Esophagus squamous epithelium (tissue), 5 donors: Measurements from ENCODE around the gene MID1. TPM values are rescaled to one million over a fixed set of nuclear protein-coding genes. Genes with fewer than 3 reads are reported as not detected.
A peak's percentile ranks its signal among the peaks of the same experiment; 100 is the strongest.

ENCODE experiments used
- DNase-seq: peaks from one replicate; lab custom pipeline; 2025; lab: John Stamatoyannopoulos, UW
- H3K27ac ChIP-seq, 4 donors: fragments of 200-600 bp; sonication (generic); one replicate each; pipeline ENCODE4 v1.5.1; 2016 to 2019; ENCODE audit warnings: mild to moderate bottlenecking in 1 of 4
- H3K27me3 ChIP-seq, 4 donors: fragments of 200-600 bp; sonication (generic); 1 replicate in 3 of 4; 2 replicates in 1 of 4; pipeline versions ENCODE4 v1.5.1 to v1.6.0; 2017 to 2021; ENCODE audit warnings: antibody characterized with exemption in 1 of 4
- H3K36me3 ChIP-seq, 3 donors: fragments of 200-600 bp; sonication (generic); one replicate each; pipeline ENCODE4 v1.5.1; 2016 to 2019
- H3K4me1 ChIP-seq, 3 donors: fragments of 200-600 bp; sonication (generic); one replicate each; pipeline ENCODE4 v1.5.1; 2017 to 2019
- H3K4me3 ChIP-seq, 4 donors: fragments of 200-600 bp; sonication (generic); 1 replicate in 3 of 4; 2 replicates in 1 of 4; pipeline ENCODE4 v1.5.1; 2016 to 2019; ENCODE audit warnings: mild to moderate bottlenecking in 2 of 4, moderate library complexity in 1 of 4
- H3K9me3 ChIP-seq, 3 donors: fragments of 200-600 bp; sonication (generic); one replicate each; pipeline ENCODE4 v1.5.1; 2016 to 2019
- CTCF ChIP-seq, 6 experiments: fragments of 450-650 bp in 4 of 6; fragments of 200-600 bp in 2 of 6; sonication (generic) in 2 of 6; IDR thresholded peaks; one replicate each; pipeline ENCODE4 v1.5.1; 2016 to 2019; ENCODE audit warnings: antibody characterized with exemption in 6 of 6, mild to moderate bottlenecking in 4 of 6, moderate library complexity in 4 of 6
- POLR2A ChIP-seq, 4 donors: fragments of 450-650 bp; IDR thresholded peaks; one replicate each; pipeline ENCODE4 v1.6.1; 2017; ENCODE audit warnings: antibody characterized with exemption in 4 of 4, mild to moderate bottlenecking in 4 of 4, moderate library complexity in 3 of 4
- WGBS, 2 donors: methylation state at CpG; one replicate each; pipeline ENCODE4 v1.1.5; 2018; 5-methylcytosine and 5-hydroxymethylcytosine counted together
- intact Hi-C: fragments of 100-400 bp; cut with DNase I; formaldehyde crosslinking; loops from one replicate; pipeline ENCODE4 v1.15.0; 2022
- total RNA-seq, 4 donors: library from RNA; depleted of rRNA; stranded (reverse); fragments of >200 nt; gene quantifications; one replicate each; pipeline ENCODE4 v1.1.0, GENCODE V29; 2016
- donor health status: DM: yes; HTN: yes; CAD: no.

The MID1 gene
- total RNA-seq, 4 donors from 2014 or later: 9.9 to 18.5 (median 14.7) TPM

GRCh38 chrX:10486373-10486772 is 134.0 kb downstream of the MID1 start:
- no peaks in the 10 kb centered on the region for H3K9me3 ChIP-seq
- 23 to 54% methylated on average over 3 of the region's 3 CpGs for WGBS, 2 donors
- peak overlapping the region in 3 of 4 donors; percentile 19 to 72 (median 68) for H3K27ac ChIP-seq
- peaks cover 0 to 41% (median 13%) of the 10 kb centered on the region in 3 donors for H3K4me1 ChIP-seq
- TF ChIP-seq POLR2A (IDR thresholded peaks at IDR 0.05) (no peak), CTCF (IDR thresholded peaks at IDR 0.05) (no peak)
- DNase-seq: no peak
- intact Hi-C loops: no loop called here
- H3K27me3 ChIP-seq: no peaks in the 10 kb centered on the region
- no peak overlapping the region for H3K4me3 ChIP-seq
- H3K36me3 ChIP-seq: peaks cover 0 to 10% (median 0%) of the 10 kb centered on the region in 3 donors

DNA sequence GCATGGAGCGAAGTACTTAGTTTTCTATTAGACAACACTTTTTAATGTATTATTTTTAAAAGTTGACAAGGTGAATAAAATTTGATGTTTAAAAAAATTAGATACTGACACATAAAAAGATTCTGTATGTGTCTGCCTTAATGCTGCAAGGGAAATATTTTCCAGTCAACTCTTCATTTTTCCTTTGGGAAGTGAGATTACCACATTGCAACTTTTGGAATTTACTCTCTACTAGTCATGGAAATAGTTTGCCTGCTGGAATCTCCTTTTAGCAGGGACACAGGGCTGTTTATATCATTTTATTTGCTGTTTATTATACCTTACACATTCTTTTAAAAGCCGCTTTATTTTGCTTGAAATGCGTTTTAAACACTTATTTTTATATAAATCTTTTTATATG is 135.1 kb downstream of the MID1 start:
- WGBS, 2 donors: 59 to 90% methylated on average over 3 of the region's 3 CpGs
- no peaks in the 10 kb centered on the region for H3K9me3 ChIP-seq
- no peak for DNase-seq
- peaks cover 0 to 41% (median 13%) of the 10 kb centered on the region in 3 donors for H3K4me1 ChIP-seq
- no peak overlapping the region for H3K4me3 ChIP-seq
- H3K27ac ChIP-seq: peak overlapping the region in 3 of 4 donors; percentile 8 to 68 (median 19)
- intact Hi-C loops: no loop called here
- H3K27me3 ChIP-seq: no peaks in the 10 kb centered on the region
- peaks cover 0 to 14% (median 0%) of the 10 kb centered on the region in 3 donors for H3K36me3 ChIP-seq
- no peak for TF ChIP-seq POLR2A (IDR thresholded peaks at IDR 0.05)
- TF ChIP-seq CTCF (IDR thresholded peaks at IDR 0.05): no peak

- no peak for DNase-seq
These were observed 135.6 kb downstream of the MID1 start for GRCh38 chrX:10484683-10485247.

DNA sequence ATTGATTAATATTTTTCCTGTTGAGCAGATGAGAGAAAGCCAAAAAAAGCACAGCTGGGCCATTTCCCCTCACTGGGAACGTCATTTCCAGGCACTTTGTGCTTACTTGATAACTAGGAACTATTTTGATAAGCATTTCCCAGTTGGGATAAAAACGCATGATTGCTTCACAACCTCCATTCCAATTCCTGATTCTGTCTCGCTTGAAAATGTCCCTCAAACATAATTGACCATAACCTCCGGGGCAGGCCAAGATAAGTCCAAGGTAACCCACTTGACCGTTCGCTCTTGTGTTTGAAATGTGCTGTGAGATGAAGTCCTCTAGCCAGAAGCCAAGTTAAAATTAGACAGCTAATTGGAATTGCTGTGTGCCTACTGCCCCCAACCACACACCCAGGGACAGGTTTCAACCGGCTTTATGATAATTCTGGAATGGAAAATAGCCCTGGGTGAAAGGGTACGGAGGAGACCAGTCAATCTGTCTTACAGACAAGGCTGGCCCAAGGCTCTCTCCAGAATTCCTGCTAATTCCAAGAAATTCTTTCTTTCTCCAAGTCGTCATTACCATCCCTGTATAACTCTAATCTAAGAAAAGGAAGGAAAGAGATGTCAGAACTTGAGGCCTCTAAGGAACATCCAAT is 137.1 kb downstream of the MID1 start:
- Histone ChIP-seq H3K4me3 (no peak overlapping the region), H3K4me1 (peaks cover 0 to 46% (median 13%) of the 10 kb centered on the region in 3 donors), H3K27me3 (no peaks in the 10 kb centered on the region), H3K27ac (peak overlapping the region; percentile 42 to 79 (median 64)), H3K36me3 (peaks cover 0 to 14% (median 0%) of the 10 kb centered on the region in 3 donors), H3K9me3 (no peaks in the 10 kb centered on the region)
- 19 to 40% methylated on average over 5 to 9 of the region's 9 CpGs for WGBS, 2 donors
- no peak for TF ChIP-seq POLR2A (IDR thresholded peaks at IDR 0.05)
- no peak for TF ChIP-seq CTCF (IDR thresholded peaks at IDR 0.05)
- DNase-seq: no peak
- intact Hi-C loops: no loop called here

More at GRCh38 chrX:10484683-10485247, 135.6 kb downstream of the MID1 start:
- TF ChIP-seq POLR2A (IDR thresholded peaks at IDR 0.05): no peak
- TF ChIP-seq CTCF (IDR thresholded peaks at IDR 0.05): no peak
- H3K4me3 ChIP-seq: no peak overlapping the region
- H3K27ac ChIP-seq: peak overlapping the region in 3 of 4 donors; percentile 0 to 68 (median 8)
- intact Hi-C loops: no loop called here
- H3K4me1 ChIP-seq: peaks cover 0 to 41% (median 13%) of the 10 kb centered on the region in 3 donors
- peaks cover 0 to 14% (median 0%) of the 10 kb centered on the region in 3 donors for H3K36me3 ChIP-seq
- no peaks in the 10 kb centered on the region for H3K27me3 ChIP-seq
- WGBS, 2 donors: 27 to 30% methylated on average over 7 of the region's 7 CpGs
- H3K9me3 ChIP-seq: no peaks in the 10 kb centered on the region

DNA sequence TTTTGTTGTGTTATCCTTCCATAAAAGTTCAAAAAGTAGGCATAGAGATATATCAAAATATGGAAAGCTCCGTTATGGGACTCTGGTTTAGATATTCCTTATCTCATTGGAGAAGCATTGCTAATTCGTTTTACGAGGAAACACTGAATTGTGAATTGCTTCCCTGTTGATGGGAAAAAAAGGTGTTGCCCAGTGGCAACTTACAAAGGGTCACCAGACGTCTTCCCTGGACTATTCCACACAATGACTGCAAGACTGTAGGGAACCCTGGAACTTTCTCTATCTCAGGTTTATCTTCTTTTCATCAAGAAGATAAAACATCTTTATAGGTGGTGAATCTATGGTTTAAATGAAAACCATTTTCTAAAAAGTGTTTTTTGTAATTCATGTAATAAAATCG is 137.7 kb downstream of the MID1 start:
- Histone ChIP-seq H3K9me3 (no peaks in the 10 kb centered on the region), H3K4me3 (no peak overlapping the region), H3K4me1 (peaks cover 0 to 46% (median 13%) of the 10 kb centered on the region in 3 donors), H3K27ac (peak overlapping the region in 3 of 4 donors; percentile 15 to 68 (median 61)), H3K27me3 (no peaks in the 10 kb centered on the region), H3K36me3 (peaks cover 0 to 14% (median 0%) of the 10 kb centered on the region in 3 donors)
- DNase-seq: no peak
- whole genome bisulfite sequencing, 2 donors: 48 to 78% methylated on average over 4 to 5 of the region's 5 CpGs
- no peak for TF ChIP-seq POLR2A (IDR thresholded peaks at IDR 0.05)
- intact Hi-C loops: no loop called here
